K562 (cell line): ENCODE measurements around the gene USP15. TPM values are rescaled to one million over a fixed set of nuclear protein-coding genes. Genes with fewer than 3 reads are reported as not detected.

Source experiments
- FOXJ2 ChIP-seq: fragments of 200-800 bp; sonication (Bioruptor generic); IDR thresholded peaks from 2 replicates; pipeline ENCODE4 v1.6.1; 2016; ENCODE audit warnings: missing genetic modification characterization, missing compliant biosample characterization
- HIVEP1 ChIP-seq: fragments of 250-450 bp; sonication (Bioruptor Pico); IDR thresholded peaks from 2 replicates; pipeline ENCODE4 v1.4.0; 2020; ENCODE audit warnings: mild to moderate bottlenecking
- NR2C2 ChIP-seq, 2 experiments: fragments of 200-800 bp in 1 of 2; sonication (Bioruptor generic) in 1 of 2; sonication (generic) in 1 of 2; formaldehyde crosslinking in 1 of 2; IDR thresholded peaks; 2 replicates each; pipeline versions ENCODE4 v1.6.1 to v1.8.0; 2016 to 2022; ENCODE audit warnings: mild to moderate bottlenecking in 1 of 2, missing compliant biosample characterization in 1 of 2, missing genetic modification characterization in 1 of 2, missing genetic modification reagents in 1 of 2
- SETDB1 ChIP-seq: IDR thresholded peaks from one replicate; pipeline ENCODE4 v1.6.1; 2012; ENCODE audit warnings: low read length, control low read depth, inconsistent platforms
- SMAD4 ChIP-seq: fragments of 250-450 bp; sonication (Bioruptor Pico); conservative IDR thresholded peaks from 2 replicates; pipeline ENCODE4 v1.8.0; 2021; ENCODE audit warnings: inconsistent platforms, mild to moderate bottlenecking, moderate library complexity
- ZBED1 ChIP-seq: IDR thresholded peaks from 2 replicates; pipeline ENCODE4 v1.6.1; 2014
- ZNF24 ChIP-seq: fragments of 450-650 bp; IDR thresholded peaks from 2 replicates; pipeline ENCODE4 v1.6.1; 2016
- ZNF75A ChIP-seq: fragments of 450-650 bp; formaldehyde crosslinking; IDR thresholded peaks from 2 replicates; pipeline ENCODE4 v1.4.0; 2020; ENCODE audit warnings: mild to moderate bottlenecking
- polyA plus RNA-seq, 8 experiments: library from polyadenylated mRNA; depleted of rRNA in 4 of 8; stranded (reverse) in 5 of 8; unstranded in 3 of 8; fragments of >200 nt; fragmentation: Nextera tagmentation in 2 of 8; fragmentation: Illumina TruSeq in 1 of 8; extraction: Ambion mirVana in 2 of 8; extraction: Trizol in 1 of 8; gene quantifications; 2 replicates each; pipeline versions ENCODE4 v1.2.1 to v1.2.3, GENCODE V29; 2011 to 2014; ENCODE audit warnings: inconsistent platforms in 1 of 8, missing spikeins in 1 of 8
- total RNA-seq, 7 experiments: library from RNA; depleted of rRNA in 6 of 7; stranded (reverse); fragments of >200 nt in 6 of 7; fragmentation: Illumina TruSeq in 2 of 7; extraction: Trizol in 2 of 7; gene quantifications; 2 replicates each; pipeline versions ENCODE4 v1.2.1 to v1.2.3, GENCODE V29; 2011 to 2021; ENCODE audit warnings: low replicate concordance in 1 of 7
- TF ChIP-seq, protein P1 (sequence below): fragments of 200-600 bp; sonication (generic); IDR thresholded peaks from one replicate; pipeline ENCODE4 v1.6.1; 2012; ENCODE audit warnings: mild to moderate bottlenecking, low read depth, low read length, inconsistent platforms
- TF ChIP-seq, protein P2 (sequence below): IDR thresholded peaks from 3 replicates; pipeline ENCODE4 v1.6.1; 2011; ENCODE audit warnings: borderline replicate concordance, mild to moderate bottlenecking, moderate library complexity; ENCODE audit not compliant: insufficient read length; ENCODE audit errors: extremely low read depth

Gene USP15
- total and polyA plus RNA-seq, 9 of the 15 experiments (the other 6 are each of a cell fraction or from before 2014, with no cell fraction given), result 140 to 272 (median 182) TPM

DNA sequence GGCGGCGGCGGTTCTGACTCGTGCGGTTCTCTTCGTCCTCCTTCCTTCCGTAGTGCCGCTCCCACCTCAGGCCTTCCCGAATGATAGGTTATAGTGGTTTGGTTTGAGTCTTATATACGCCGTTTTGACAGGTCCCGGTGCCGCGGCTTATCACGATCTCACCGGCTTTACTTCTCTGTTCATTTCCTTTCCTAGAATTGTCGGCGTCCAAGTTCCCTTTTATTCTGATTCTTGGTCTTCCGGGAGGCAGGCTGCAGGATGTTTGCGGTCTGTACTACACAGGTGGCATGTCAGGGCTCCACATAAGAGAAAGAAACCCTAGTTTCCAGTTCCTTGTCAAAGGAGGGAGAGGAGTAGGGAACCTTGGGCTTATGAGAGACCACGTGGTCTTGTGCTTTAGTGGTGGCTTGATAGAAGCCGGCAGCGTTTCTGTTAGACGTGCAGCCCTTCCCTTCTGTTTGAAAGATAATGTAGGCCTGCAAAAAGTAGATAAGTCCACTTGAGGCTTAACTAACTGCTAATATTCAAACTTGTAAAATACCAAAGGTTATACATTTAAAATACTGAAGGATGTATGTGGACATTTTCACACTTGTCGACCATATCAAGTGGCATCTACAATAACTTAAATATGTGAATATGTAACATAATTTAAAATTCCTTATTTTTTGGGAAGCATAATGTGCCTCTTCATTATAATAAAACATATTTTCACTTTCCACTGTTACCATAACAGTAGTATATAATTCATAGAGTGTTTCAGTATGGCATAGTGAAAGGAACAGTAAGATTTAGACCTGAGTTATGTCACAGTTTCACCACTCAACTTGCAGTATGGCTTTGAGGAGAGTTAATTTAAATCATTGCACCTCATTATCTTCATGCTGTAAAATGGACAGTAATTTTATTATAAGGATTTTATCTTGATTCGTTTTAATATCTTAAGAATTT, 804 bp downstream of the USP15 start (continued):
- TF ChIP-seq, protein P1, sequence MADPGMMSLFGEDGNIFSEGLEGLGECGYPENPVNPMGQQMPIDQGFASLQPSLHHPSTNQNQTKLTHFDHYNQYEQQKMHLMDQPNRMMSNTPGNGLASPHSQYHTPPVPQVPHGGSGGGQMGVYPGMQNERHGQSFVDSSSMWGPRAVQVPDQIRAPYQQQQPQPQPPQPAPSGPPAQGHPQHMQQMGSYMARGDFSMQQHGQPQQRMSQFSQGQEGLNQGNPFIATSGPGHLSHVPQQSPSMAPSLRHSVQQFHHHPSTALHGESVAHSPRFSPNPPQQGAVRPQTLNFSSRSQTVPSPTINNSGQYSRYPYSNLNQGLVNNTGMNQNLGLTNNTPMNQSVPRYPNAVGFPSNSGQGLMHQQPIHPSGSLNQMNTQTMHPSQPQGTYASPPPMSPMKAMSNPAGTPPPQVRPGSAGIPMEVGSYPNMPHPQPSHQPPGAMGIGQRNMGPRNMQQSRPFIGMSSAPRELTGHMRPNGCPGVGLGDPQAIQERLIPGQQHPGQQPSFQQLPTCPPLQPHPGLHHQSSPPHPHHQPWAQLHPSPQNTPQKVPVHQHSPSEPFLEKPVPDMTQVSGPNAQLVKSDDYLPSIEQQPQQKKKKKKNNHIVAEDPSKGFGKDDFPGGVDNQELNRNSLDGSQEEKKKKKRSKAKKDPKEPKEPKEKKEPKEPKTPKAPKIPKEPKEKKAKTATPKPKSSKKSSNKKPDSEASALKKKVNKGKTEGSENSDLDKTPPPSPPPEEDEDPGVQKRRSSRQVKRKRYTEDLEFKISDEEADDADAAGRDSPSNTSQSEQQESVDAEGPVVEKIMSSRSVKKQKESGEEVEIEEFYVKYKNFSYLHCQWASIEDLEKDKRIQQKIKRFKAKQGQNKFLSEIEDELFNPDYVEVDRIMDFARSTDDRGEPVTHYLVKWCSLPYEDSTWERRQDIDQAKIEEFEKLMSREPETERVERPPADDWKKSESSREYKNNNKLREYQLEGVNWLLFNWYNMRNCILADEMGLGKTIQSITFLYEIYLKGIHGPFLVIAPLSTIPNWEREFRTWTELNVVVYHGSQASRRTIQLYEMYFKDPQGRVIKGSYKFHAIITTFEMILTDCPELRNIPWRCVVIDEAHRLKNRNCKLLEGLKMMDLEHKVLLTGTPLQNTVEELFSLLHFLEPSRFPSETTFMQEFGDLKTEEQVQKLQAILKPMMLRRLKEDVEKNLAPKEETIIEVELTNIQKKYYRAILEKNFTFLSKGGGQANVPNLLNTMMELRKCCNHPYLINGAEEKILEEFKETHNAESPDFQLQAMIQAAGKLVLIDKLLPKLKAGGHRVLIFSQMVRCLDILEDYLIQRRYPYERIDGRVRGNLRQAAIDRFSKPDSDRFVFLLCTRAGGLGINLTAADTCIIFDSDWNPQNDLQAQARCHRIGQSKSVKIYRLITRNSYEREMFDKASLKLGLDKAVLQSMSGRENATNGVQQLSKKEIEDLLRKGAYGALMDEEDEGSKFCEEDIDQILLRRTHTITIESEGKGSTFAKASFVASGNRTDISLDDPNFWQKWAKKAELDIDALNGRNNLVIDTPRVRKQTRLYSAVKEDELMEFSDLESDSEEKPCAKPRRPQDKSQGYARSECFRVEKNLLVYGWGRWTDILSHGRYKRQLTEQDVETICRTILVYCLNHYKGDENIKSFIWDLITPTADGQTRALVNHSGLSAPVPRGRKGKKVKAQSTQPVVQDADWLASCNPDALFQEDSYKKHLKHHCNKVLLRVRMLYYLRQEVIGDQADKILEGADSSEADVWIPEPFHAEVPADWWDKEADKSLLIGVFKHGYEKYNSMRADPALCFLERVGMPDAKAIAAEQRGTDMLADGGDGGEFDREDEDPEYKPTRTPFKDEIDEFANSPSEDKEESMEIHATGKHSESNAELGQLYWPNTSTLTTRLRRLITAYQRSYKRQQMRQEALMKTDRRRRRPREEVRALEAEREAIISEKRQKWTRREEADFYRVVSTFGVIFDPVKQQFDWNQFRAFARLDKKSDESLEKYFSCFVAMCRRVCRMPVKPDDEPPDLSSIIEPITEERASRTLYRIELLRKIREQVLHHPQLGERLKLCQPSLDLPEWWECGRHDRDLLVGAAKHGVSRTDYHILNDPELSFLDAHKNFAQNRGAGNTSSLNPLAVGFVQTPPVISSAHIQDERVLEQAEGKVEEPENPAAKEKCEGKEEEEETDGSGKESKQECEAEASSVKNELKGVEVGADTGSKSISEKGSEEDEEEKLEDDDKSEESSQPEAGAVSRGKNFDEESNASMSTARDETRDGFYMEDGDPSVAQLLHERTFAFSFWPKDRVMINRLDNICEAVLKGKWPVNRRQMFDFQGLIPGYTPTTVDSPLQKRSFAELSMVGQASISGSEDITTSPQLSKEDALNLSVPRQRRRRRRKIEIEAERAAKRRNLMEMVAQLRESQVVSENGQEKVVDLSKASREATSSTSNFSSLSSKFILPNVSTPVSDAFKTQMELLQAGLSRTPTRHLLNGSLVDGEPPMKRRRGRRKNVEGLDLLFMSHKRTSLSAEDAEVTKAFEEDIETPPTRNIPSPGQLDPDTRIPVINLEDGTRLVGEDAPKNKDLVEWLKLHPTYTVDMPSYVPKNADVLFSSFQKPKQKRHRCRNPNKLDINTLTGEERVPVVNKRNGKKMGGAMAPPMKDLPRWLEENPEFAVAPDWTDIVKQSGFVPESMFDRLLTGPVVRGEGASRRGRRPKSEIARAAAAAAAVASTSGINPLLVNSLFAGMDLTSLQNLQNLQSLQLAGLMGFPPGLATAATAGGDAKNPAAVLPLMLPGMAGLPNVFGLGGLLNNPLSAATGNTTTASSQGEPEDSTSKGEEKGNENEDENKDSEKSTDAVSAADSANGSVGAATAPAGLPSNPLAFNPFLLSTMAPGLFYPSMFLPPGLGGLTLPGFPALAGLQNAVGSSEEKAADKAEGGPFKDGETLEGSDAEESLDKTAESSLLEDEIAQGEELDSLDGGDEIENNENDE, result no peak
- TF ChIP-seq SETDB1 (no peak), HIVEP1 (CRISPR knock-in tag) (no peak), FOXJ2 (no peak), ZBED1 (peak; percentile 66; the same call in 1 of the 2 replicates), ZNF24 (no peak), SMAD4 (no peak), NR2C2 (CRISPR knock-in tag; IDR thresholded peaks at IDR 0.05) (no peak), NR2C2 (tag; IDR thresholded peaks at IDR 0.05) (peak; percentile 28; the same call in 1 of the 2 replicates), ZNF75A (CRISPR knock-in tag) (no peak)
- TF ChIP-seq, protein P2, sequence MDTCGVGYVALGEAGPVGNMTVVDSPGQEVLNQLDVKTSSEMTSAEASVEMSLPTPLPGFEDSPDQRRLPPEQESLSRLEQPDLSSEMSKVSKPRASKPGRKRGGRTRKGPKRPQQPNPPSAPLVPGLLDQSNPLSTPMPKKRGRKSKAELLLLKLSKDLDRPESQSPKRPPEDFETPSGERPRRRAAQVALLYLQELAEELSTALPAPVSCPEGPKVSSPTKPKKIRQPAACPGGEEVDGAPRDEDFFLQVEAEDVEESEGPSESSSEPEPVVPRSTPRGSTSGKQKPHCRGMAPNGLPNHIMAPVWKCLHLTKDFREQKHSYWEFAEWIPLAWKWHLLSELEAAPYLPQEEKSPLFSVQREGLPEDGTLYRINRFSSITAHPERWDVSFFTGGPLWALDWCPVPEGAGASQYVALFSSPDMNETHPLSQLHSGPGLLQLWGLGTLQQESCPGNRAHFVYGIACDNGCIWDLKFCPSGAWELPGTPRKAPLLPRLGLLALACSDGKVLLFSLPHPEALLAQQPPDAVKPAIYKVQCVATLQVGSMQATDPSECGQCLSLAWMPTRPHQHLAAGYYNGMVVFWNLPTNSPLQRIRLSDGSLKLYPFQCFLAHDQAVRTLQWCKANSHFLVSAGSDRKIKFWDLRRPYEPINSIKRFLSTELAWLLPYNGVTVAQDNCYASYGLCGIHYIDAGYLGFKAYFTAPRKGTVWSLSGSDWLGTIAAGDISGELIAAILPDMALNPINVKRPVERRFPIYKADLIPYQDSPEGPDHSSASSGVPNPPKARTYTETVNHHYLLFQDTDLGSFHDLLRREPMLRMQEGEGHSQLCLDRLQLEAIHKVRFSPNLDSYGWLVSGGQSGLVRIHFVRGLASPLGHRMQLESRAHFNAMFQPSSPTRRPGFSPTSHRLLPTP, result no peak
